Adrenal gland (tissue), 12 donors: ENCODE data around the gene ZNF185. TPM values are rescaled to one million over a fixed set of nuclear protein-coding genes. Genes with fewer than 3 reads are reported as not detected.

Source experiments
- DNase-seq, 7 donors: peaks; one replicate each; pipeline ENCODE4 v3.0.0-alpha.2; 2019 to 2020
- H3K27ac ChIP-seq, 5 donors: fragments of 200-600 bp; sonication (generic) in 4 of 5; 1 replicate in 3 of 5; 2 replicates in 2 of 5; pipeline versions ENCODE4 v1.5.1 to v1.8.0; 2016 to 2020; ENCODE audit warnings: mild to moderate bottlenecking in 1 of 5
- H3K27me3 ChIP-seq: fragments of 200-600 bp; 2 replicates; pipeline ENCODE4 v1.8.0; 2021
- H3K36me3 ChIP-seq, 2 donors: fragments of 200-600 bp; replicated peaks in 1 of 2; 1 replicate in 1 of 2; 2 replicates in 1 of 2; pipeline versions ENCODE4 v1.5.1 to v1.8.0; 2018 to 2022
- H3K4me1 ChIP-seq, 2 donors: fragments of 200-600 bp; replicated peaks in 1 of 2; 1 replicate in 1 of 2; 2 replicates in 1 of 2; pipeline versions ENCODE4 v1.5.1 to v1.8.0; 2018 to 2021
- H3K4me3 ChIP-seq, 4 donors: fragments of 200-600 bp; sonication (generic) in 3 of 4; one replicate each; pipeline ENCODE4 v1.5.1; 2016 to 2018
- H3K9me3 ChIP-seq, 3 donors: fragments of 200-600 bp; sonication (generic) in 1 of 3; replicated peaks in 1 of 3; 1 replicate in 2 of 3; 2 replicates in 1 of 3; pipeline versions ENCODE4 v1.5.1 to v1.8.0; 2016 to 2021
- POLR2A ChIP-seq, 2 donors: fragments of 450-650 bp; IDR thresholded peaks; one replicate each; pipeline ENCODE4 v1.6.1; 2017; ENCODE audit warnings: antibody characterized with exemption in 2 of 2, mild to moderate bottlenecking in 2 of 2, moderate library complexity in 1 of 2
- WGBS, 4 donors: extraction: QIAGEN DNeasy Blood & Tissue Kit in 2 of 4; methylation state at CpG; one replicate each; pipeline versions ENCODE4 v1.1.5 to v1.1.7; 2013 to 2017; 5-methylcytosine and 5-hydroxymethylcytosine counted together
- intact Hi-C, 2 donors: fragments of 100-400 bp; cut with DNase I; formaldehyde crosslinking; loops; one replicate each; pipeline versions ENCODE4 v1.14.1 to v1.15.0; 2022 to 2023
- polyA plus RNA-seq, 3 donors: library from polyadenylated mRNA; stranded (reverse); fragments of 200-250 nt in 2 of 3; fragments of 350-450 nt in 1 of 3; fragmentation: Illumina TruSeq in 1 of 3; extraction: RNeasy Lipid Tissue Mini Kit (QIAGEN cat#74804) in 1 of 3; gene quantifications; one replicate each; pipeline ENCODE4 v1.2.3, GENCODE V29; 2013 to 2014
- total RNA-seq, 9 donors: library from RNA; depleted of rRNA in 4 of 9; stranded (reverse); fragments of >200 nt in 4 of 9; fragments of 120-200 nt in 1 of 9; fragmentation: NEBNext Ultra II Directional in 1 of 9; extraction: Animal tissue kit (Norgen Biotek cat#: 25700) in 1 of 9; gene quantifications; one replicate each; pipeline versions ENCODE4 v1.1.0 to v1.2.4, GENCODE V29; 2013 to 2023
- TF ChIP-seq, protein P1 (sequence below), 6 experiments: fragments of 450-650 bp in 4 of 6; fragments of 200-600 bp in 2 of 6; sonication (generic) in 1 of 6; IDR thresholded peaks; 1 replicate in 5 of 6; 2 replicates in 1 of 6; pipeline versions ENCODE4 v1.5.1 to v1.8.0; 2016 to 2021; ENCODE audit warnings: antibody characterized with exemption in 6 of 6, mild to moderate bottlenecking in 2 of 6, moderate library complexity in 1 of 6
- donor health status: healthy with polysubstance abuse.
- donor health status: Bipolar disorder and iron deficiency.
- donor health status: DM: yes; HTN: yes; CAD: no.
- donor health status: DM: no; HTN: no; CAD: no.
- donor health status: DM: no; HTN: no; CAD: no.
- donor health status: DM: yes; HTN: yes; CAD: no.

ZNF185 gene
- total and polyA plus RNA-seq, 12 donors: 1.4 to 303 (median 9.9) TPM

DNA sequence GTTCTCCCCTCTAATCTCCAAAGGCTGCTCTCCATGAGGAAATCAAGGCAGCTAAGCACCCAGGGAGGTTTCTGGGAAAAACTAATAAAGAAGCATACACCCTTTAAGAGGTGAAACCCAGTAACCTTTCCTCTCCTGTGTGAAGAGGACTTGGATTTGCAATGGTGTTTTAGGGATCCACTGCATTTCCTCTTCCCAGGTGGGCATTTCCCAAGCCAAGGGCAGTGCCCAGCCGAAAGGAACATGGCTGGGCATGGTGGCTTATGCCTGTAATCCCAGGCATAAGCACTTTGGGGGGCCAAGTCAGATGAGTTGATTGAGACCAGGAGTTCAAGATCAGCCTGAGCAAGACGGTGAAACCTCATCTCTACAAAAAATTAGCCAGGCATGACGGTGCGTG is 5.4 kb upstream of the ZNF185 start:
- Histone ChIP-seq H3K4me3 (no peak overlapping the region), H3K9me3 (no peaks in the 10 kb centered on the region), H3K36me3 (no peaks in the 10 kb centered on the region), H3K4me1 (no peaks in the 10 kb centered on the region), H3K27ac (no peak overlapping the region), H3K27me3 (peaks cover 7% of the 10 kb centered on the region)
- no peak for TF ChIP-seq POLR2A (IDR thresholded peaks at IDR 0.05)
- TF ChIP-seq, protein P1, sequence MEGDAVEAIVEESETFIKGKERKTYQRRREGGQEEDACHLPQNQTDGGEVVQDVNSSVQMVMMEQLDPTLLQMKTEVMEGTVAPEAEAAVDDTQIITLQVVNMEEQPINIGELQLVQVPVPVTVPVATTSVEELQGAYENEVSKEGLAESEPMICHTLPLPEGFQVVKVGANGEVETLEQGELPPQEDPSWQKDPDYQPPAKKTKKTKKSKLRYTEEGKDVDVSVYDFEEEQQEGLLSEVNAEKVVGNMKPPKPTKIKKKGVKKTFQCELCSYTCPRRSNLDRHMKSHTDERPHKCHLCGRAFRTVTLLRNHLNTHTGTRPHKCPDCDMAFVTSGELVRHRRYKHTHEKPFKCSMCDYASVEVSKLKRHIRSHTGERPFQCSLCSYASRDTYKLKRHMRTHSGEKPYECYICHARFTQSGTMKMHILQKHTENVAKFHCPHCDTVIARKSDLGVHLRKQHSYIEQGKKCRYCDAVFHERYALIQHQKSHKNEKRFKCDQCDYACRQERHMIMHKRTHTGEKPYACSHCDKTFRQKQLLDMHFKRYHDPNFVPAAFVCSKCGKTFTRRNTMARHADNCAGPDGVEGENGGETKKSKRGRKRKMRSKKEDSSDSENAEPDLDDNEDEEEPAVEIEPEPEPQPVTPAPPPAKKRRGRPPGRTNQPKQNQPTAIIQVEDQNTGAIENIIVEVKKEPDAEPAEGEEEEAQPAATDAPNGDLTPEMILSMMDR (IDR thresholded peaks at IDR 0.05): no peak
- intact Hi-C loops: no loop called here
- DNase-seq: no peak
- WGBS, 4 donors: 76 to 90% (median 80%) methylated on average over 4 of the region's 4 CpGs; no CpG with 5 or more reads in 1 of the 4 donors

DNA sequence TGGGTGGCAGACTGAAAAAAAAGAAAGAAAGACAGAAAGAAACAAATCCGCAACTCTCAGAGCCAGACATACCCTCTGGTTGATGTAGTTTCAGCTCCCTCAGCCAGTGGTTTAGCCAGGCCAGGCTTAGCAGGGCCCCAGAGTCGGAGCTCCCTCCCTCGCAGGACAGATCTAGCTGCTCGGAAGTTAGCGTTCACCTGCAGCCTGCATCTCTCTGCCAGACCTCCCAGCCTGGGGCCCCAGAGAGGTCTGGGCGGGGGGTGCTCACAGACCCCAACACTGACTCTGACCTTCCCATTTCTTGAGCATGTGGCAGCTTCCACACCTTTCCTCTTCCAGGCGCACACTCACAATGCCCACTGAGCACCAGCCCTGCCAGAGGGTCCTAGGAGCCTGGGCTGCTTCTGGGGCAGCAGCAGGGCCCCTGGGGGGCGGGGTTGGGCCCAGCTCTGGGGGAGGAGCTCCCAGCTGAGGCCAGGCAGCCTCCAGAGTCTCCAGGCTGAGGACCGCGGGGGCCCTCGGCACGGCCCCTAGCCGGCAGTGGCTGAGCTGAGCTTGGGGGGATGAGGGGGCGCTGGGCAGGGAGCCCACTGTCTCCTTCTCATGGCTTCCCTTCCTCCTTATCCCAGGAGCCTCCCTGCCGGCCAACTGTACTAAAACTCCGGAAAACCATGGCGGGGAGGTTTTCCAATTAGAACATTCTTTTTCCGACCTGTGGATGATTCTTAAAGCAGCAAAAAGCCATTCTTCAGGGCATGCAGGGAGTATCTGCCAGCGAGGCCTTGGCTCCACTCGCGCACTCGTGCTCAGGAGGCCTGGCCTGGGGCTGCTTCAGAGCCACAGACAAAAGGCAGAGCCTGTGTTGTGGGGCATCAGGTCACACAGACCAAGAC is 4.6 kb upstream of the ZNF185 start:
- intact Hi-C loops: no loop called here
- Histone ChIP-seq H3K4me3 (no peak overlapping the region), H3K4me1 (peaks cover 0 to 1% of the 10 kb centered on the region in 2 donors), H3K36me3 (no peaks in the 10 kb centered on the region), H3K27ac (no peak overlapping the region), H3K9me3 (no peaks in the 10 kb centered on the region), H3K27me3 (peaks cover 7% of the 10 kb centered on the region)
- DNase-seq: no peak
- 64 to 79% (median 69%) methylated on average over 9 to 22 of the region's 22 CpGs for WGBS, 4 donors
- TF ChIP-seq, protein P1 (IDR thresholded peaks at IDR 0.05): no peak
- no peak for TF ChIP-seq POLR2A (IDR thresholded peaks at IDR 0.05)

GRCh38 chrX:152893980-152894610 is 3.8 kb upstream of the ZNF185 start:
- Histone ChIP-seq H3K27ac (no peak overlapping the region), H3K4me3 (no peak overlapping the region), H3K9me3 (no peaks in the 10 kb centered on the region), H3K36me3 (no peaks in the 10 kb centered on the region), H3K4me1 (peaks cover 0 to 4% of the 10 kb centered on the region in 2 donors), H3K27me3 (peaks cover 7% of the 10 kb centered on the region)
- WGBS, 4 donors: 80 to 95% (median 87%) methylated on average over 1 to 9 of the region's 9 CpGs
- no peak for DNase-seq
- no peak for TF ChIP-seq POLR2A (IDR thresholded peaks at IDR 0.05)
- TF ChIP-seq, protein P1 (IDR thresholded peaks at IDR 0.05): no peak
- intact Hi-C loops: no loop called here

DNA sequence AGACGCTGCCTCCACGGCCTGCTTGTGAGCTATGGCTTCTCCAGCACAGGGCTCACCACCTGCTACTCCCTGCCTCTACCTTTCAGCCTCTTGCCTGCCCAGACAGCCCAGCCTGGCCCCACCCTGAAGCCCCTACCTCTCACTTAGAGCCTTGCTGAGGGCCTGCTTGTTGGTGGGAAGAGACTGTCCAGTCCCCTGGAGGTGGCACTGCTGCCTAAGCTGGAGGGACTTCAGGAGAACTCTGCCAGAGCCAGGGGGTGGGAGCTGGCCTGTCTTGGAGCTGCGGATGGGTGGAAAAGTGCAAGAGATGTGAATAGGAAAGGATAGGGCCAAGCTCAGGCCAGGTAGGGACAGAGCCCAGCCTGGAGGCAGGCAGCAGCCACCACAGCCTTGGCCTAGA is 2.7 kb upstream of the ZNF185 start:
- Histone ChIP-seq H3K9me3 (no peaks in the 10 kb centered on the region), H3K4me1 (peaks cover 0 to 4% of the 10 kb centered on the region in 2 donors), H3K27me3 (peaks cover 7% of the 10 kb centered on the region), H3K27ac (no peak overlapping the region), H3K36me3 (no peaks in the 10 kb centered on the region), H3K4me3 (no peak overlapping the region)
- TF ChIP-seq POLR2A (IDR thresholded peaks at IDR 0.05): no peak
- TF ChIP-seq, protein P1 (IDR thresholded peaks at IDR 0.05): no peak
- no peak for DNase-seq
- 89 to 94% (median 92%) methylated on average over 1 to 3 of the region's 3 CpGs for whole genome bisulfite sequencing, 4 donors
- intact Hi-C loops: no loop called here
